Activated naive CD8-positive, alpha-beta T cell treated with anti-CD3 and anti-CD28 coated beads for 36 hours (primary cell): Measurements from ENCODE around the gene AFMID. TPM values are rescaled to one million over a fixed set of nuclear protein-coding genes. Genes with fewer than 3 reads are reported as not detected.
"Not testable (repeated sequence)": the region's sequence is repeated elsewhere in the genome, so short reads cannot be mapped to it uniquely, and the experiment has no call there.

Experiments
- DNase-seq: peaks from one replicate; pipeline ENCODE4 v3.0.0; 2021
- H3K27ac Mint-ChIP-seq: one replicate; pipeline ENCODE4 v1.8.0; 2022; ENCODE audit warnings: mild to moderate bottlenecking, moderate library complexity, mixed read lengths
- H3K27me3 Mint-ChIP-seq: one replicate; pipeline ENCODE4 v1.8.0; 2022; ENCODE audit warnings: mild to moderate bottlenecking, mixed read lengths
- H3K36me3 Mint-ChIP-seq: one replicate; pipeline ENCODE4 v1.8.0; 2021; ENCODE audit warnings: mild to moderate bottlenecking, mixed read lengths
- H3K4me1 Mint-ChIP-seq: one replicate; pipeline ENCODE4 v1.8.0; 2021; ENCODE audit warnings: mixed read lengths
- H3K4me3 Mint-ChIP-seq: one replicate; pipeline ENCODE4 v1.8.0; 2022; ENCODE audit warnings: mild to moderate bottlenecking, moderate library complexity, mixed read lengths
- H3K9me3 Mint-ChIP-seq: one replicate; pipeline ENCODE4 v1.8.0; 2022; ENCODE audit warnings: mixed read lengths
- total RNA-seq, 2 experiments: library from RNA; stranded (reverse); gene quantifications; one replicate each; pipeline ENCODE4 v1.2.3, GENCODE V29; 2021

Gene AFMID
- total RNA-seq, 2 experiments from 2014 or later: 32.7 to 36.2 TPM

DNA sequence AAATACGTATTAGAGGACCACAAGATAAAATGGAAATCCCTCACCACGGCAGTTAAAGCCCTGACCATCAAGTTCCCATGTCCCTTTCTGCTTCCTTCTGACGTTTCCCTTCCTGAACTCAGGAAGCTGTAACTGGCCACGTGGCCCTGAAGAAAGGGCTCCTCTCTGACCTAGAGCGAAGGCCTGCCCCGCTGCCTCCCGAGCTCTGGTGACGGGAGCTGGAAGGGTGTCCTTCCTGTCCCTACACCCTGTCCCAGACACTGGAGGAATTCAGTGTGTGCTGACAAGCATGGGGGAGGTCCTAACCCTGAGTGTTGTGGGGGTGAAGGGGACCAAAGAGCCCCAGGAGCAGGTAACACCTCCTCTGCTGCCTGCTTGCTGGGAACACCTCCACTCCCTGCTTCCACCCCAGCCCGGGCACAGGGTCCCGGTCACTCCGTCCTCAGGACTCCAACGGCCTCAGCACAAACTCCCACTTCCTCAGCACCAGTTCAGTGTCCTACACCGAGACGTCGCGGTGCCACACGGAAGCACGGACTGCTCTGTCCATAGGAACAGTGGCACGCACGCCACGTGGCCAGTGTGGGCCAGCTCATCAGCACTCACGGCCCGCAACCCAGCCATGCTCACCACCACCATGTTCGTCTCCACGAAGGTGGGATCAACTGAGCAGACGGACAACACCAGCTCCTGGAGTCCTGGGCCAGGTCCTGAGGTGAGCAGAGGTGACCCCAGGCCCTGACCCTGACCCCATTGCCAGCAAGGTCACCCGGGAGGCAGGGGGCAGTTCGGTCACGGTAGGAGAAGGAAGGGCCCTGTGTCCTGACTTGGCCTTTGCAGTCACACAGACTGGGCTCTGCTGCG, 61.1 kb downstream of the AFMID start:
- Mint-ChIP-seq H3K27me3 (peaks cover 5% of the 10 kb centered on the region), H3K4me3 (no peak overlapping the region), H3K36me3 (no peaks in the 10 kb centered on the region), H3K4me1 (peaks cover 24% of the 10 kb centered on the region), H3K27ac (no peak overlapping the region), H3K9me3 (no peaks in the 10 kb centered on the region)
- no peak for DNase-seq

- H3K4me1 Mint-ChIP-seq: peaks cover 27% of the 10 kb centered on the region
- no peaks in the 10 kb centered on the region for H3K36me3 Mint-ChIP-seq
- peaks cover 5% of the 10 kb centered on the region for H3K27me3 Mint-ChIP-seq
- no peak overlapping the region for H3K27ac Mint-ChIP-seq
- H3K9me3 Mint-ChIP-seq: no peaks in the 10 kb centered on the region
- no peak overlapping the region for H3K4me3 Mint-ChIP-seq
- no peak for DNase-seq
These were observed 62.1 kb downstream of the AFMID start for GRCh38 chr17:78249074-78249817.

GRCh38 chr17:78249818-78250806, 63.0 kb downstream of the AFMID start:
- Mint-ChIP-seq H3K27ac (no peak overlapping the region), H3K9me3 (no peaks in the 10 kb centered on the region), H3K4me3 (no peak overlapping the region), H3K36me3 (no peaks in the 10 kb centered on the region), H3K4me1 (peaks cover 29% of the 10 kb centered on the region), H3K27me3 (peaks cover 5% of the 10 kb centered on the region)
- no peak for DNase-seq

DNA sequence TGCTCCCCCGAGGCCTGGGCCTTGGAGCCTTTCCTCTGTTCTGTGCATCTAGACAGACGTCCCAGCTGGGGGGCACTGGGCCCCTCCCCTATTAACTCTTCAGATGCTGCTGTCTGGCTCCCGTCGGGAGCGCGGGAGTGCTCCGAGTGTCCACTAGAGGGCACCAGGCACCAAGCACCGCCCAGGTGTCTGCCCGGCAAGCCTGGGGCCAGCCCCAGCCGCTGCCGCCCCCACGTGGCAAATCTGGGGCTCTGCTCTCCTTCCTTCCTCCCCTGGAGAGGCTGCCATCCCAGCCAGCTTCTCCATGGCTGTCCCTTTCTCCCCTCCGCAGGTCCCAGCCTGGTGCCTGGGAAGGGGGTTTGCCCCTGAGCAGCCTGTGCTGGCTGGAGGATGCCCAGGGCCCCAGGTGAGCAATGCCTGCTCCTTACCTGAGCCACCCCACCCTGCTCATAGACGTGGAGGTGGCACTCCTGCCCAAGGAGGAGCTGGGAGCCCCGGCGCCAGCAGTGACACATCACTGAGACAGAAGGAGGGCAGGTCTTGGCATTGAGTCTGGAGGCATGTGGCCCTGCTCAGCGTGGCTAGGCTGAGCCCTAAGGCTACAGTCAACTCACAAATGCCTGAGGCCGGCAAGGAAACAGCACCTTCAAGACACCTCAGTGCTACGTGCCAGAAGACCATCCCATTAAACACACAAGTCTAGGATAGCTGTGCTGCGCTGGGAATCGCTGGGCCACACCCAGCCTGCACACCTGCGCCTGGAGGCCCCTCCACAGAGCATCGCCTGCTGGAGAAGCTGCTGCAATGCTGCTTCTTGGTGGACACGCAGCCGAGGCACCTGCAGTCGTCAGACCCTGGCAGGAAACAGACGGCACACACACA, 64.0 kb downstream of the AFMID start:
- Mint-ChIP-seq H3K4me3 (no peak overlapping the region), H3K4me1 (peaks cover 29% of the 10 kb centered on the region), H3K27me3 (peaks cover 5% of the 10 kb centered on the region), H3K36me3 (no peaks in the 10 kb centered on the region), H3K27ac (peak overlapping the region; percentile 26), H3K9me3 (no peaks in the 10 kb centered on the region)
- DNase-seq: peak; percentile 87

DNA sequence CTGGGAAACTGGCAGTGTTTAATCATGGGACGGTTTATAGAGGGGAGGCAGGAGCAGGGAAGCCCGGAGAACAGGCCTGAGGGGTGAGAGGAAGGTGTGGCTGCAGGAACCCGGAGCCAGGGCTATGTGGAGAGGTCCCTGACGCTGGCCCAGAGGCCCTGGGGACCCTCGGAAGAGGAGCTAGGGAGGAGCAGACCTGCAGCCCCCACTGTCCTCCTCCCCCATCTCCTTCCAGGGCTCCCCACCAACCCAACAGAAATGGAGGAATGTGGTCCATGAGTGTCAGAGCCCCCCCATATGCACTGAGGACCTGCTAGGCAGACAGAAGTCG, 64.6 kb downstream of the AFMID start:
- H3K27ac Mint-ChIP-seq: peak overlapping the region; percentile 26
- peaks cover 29% of the 10 kb centered on the region for H3K4me1 Mint-ChIP-seq
- DNase-seq: no peak
- no peaks in the 10 kb centered on the region for H3K9me3 Mint-ChIP-seq
- peaks cover 5% of the 10 kb centered on the region for H3K27me3 Mint-ChIP-seq
- no peak overlapping the region for H3K4me3 Mint-ChIP-seq
- no peaks in the 10 kb centered on the region for H3K36me3 Mint-ChIP-seq

- Mint-ChIP-seq H3K4me3 (peak overlapping the region; percentile 19), H3K36me3 (no peaks in the 10 kb centered on the region), H3K27me3 (peaks cover 3% of the 10 kb centered on the region), H3K27ac (peak overlapping the region; percentile 64), H3K9me3 (no peaks in the 10 kb centered on the region), H3K4me1 (peaks cover 29% of the 10 kb centered on the region)
- peak; percentile 59 for DNase-seq
These were observed 65.0 kb downstream of the AFMID start for GRCh38 chr17:78252111-78252634.

GRCh38 chr17:78252701-78253635, 65.8 kb downstream of the AFMID start:
- no peaks in the 10 kb centered on the region for H3K36me3 Mint-ChIP-seq
- H3K4me1 Mint-ChIP-seq: peaks cover 34% of the 10 kb centered on the region
- DNase-seq: no peak
- peak overlapping the region; percentile 67 for H3K4me3 Mint-ChIP-seq
- peak overlapping the region; percentile 64 for H3K27ac Mint-ChIP-seq
- no peaks in the 10 kb centered on the region for H3K9me3 Mint-ChIP-seq
- H3K27me3 Mint-ChIP-seq: no peaks in the 10 kb centered on the region

- H3K9me3 Mint-ChIP-seq, H3K36me3 Mint-ChIP-seq, H3K27me3 Mint-ChIP-seq, DNase-seq: not testable (repeated sequence)
- H3K27ac Mint-ChIP-seq: peak overlapping the region; percentile 38
- peak overlapping the region; percentile 75 for H3K4me3 Mint-ChIP-seq
- H3K4me1 Mint-ChIP-seq: peaks cover 38% of the 10 kb centered on the region
These were observed 66.4 kb downstream of the AFMID start for GRCh38 chr17:78253636-78253945.

GRCh38 chr17:78253946-78254672, 66.9 kb downstream of the AFMID start:
- Mint-ChIP-seq H3K27ac (peak overlapping the region; percentile 38), H3K9me3 (no peaks in the 10 kb centered on the region), H3K27me3 (no peaks in the 10 kb centered on the region), H3K4me1 (peaks cover 38% of the 10 kb centered on the region), H3K4me3 (peak overlapping the region; percentile 75), H3K36me3 (no peaks in the 10 kb centered on the region)
- DNase-seq: peak; percentile 85

GRCh38 chr17:78255029-78255656, 68.0 kb downstream of the AFMID start:
- no peak for DNase-seq
- H3K27ac Mint-ChIP-seq: peak overlapping the region; percentile 16
- H3K27me3 Mint-ChIP-seq: no peaks in the 10 kb centered on the region
- peaks cover 43% of the 10 kb centered on the region for H3K4me1 Mint-ChIP-seq
- H3K9me3 Mint-ChIP-seq: no peaks in the 10 kb centered on the region
- no peaks in the 10 kb centered on the region for H3K36me3 Mint-ChIP-seq
- H3K4me3 Mint-ChIP-seq: no peak overlapping the region

GRCh38 chr17:78255953-78256706, 69.0 kb downstream of the AFMID start:
- no peaks in the 10 kb centered on the region for H3K27me3 Mint-ChIP-seq
- peaks cover 39% of the 10 kb centered on the region for H3K4me1 Mint-ChIP-seq
- no peaks in the 10 kb centered on the region for H3K36me3 Mint-ChIP-seq
- no peaks in the 10 kb centered on the region for H3K9me3 Mint-ChIP-seq
- H3K4me3 Mint-ChIP-seq: no peak overlapping the region
- DNase-seq: no peak
- no peak overlapping the region for H3K27ac Mint-ChIP-seq
